A204.1 (cell line): ENCODE measurements around the gene B3GALT4.
"Not testable (repeated sequence)": the region's sequence is repeated elsewhere in the genome, so short reads cannot be mapped to it uniquely, and the experiment has no call there.

Source experiments
- FAIRE-seq: peaks from 2 replicates; lab custom pipeline; 2012; peaks lifted over from hg19 to GRCh38; lab: Jason Lieb, UNC

The B3GALT4 gene

GRCh38 chr6:33272275-33273128 lies 4.4 kb upstream of the B3GALT4 start:
- FAIRE-seq, result no peak

- FAIRE-seq, result no peak
Measured at GRCh38 chr6:33273129-33273923, 3.6 kb upstream of the B3GALT4 start.

- FAIRE-seq, result no peak
Measured at GRCh38 chr6:33273924-33274902, 2.7 kb upstream of the B3GALT4 start.

- FAIRE-seq, result not testable (repeated sequence)
Measured at GRCh38 chr6:33275795-33276580, 935 bp upstream of the B3GALT4 start.

- FAIRE-seq, result no peak
Measured at GRCh38 chr6:33276581-33276863, 401 bp upstream of the B3GALT4 start.

GRCh38 chr6:33277663-33278391 lies 904 bp downstream of the B3GALT4 start:
- no peak for FAIRE-seq

GRCh38 chr6:33278392-33278741 lies 1.4 kb downstream of the B3GALT4 start:
- no peak for FAIRE-seq

GRCh38 chr6:33278810-33279209 lies 1.9 kb downstream of the B3GALT4 start:
- FAIRE-seq, result no peak

GRCh38 chr6:33279257-33279695 lies 2.4 kb downstream of the B3GALT4 start:
- FAIRE-seq, result no peak

GRCh38 chr6:33279971-33280511 lies 3.1 kb downstream of the B3GALT4 start:
- FAIRE-seq, result no peak

- no peak for FAIRE-seq
Measured at GRCh38 chr6:33280539-33280938, 3.6 kb downstream of the B3GALT4 start.

GRCh38 chr6:33285214-33285613 lies 8.3 kb downstream of the B3GALT4 start:
- not testable (repeated sequence) for FAIRE-seq

- no peak for FAIRE-seq
Measured at GRCh38 chr6:33286946-33287914, 10.3 kb downstream of the B3GALT4 start.

GRCh38 chr6:33288141-33288920 lies 11.4 kb downstream of the B3GALT4 start:
- FAIRE-seq, result no peak

GRCh38 chr6:33288921-33289783 lies 12.2 kb downstream of the B3GALT4 start, which contains the start of the genes PFDN6 and WDR46:
TSS of gene PFDN6 (plus strand) at chr6:33289601. CDS start at chr6:33289857, 256 bp downstream.
TSS of gene WDR46 (minus strand) at chr6:33289239. CDS start at chr6:33289170, 69 bp downstream.
- FAIRE-seq, result no peak

GRCh38 chr6:33289784-33290315 lies 12.9 kb downstream of the B3GALT4 start:
- FAIRE-seq, result no peak

- FAIRE-seq, result no peak
Measured at GRCh38 chr6:33290459-33290858, 13.5 kb downstream of the B3GALT4 start.
